Umbilical cord (tissue), 2 donors: ENCODE data around the gene BLMH. TPM values are rescaled to one million over a fixed set of nuclear protein-coding genes. Genes with fewer than 3 reads are reported as not detected.

ENCODE experiments used
- DNase-seq: peaks from one replicate; pipeline ENCODE4 v3.0.0-alpha.2; 2015; ENCODE audit warnings: low spot score
- total RNA-seq: library from RNA; depleted of rRNA; stranded (reverse); fragments of >200 nt; gene quantifications from one replicate; pipeline ENCODE4 v1.2.3, GENCODE V29; 2014; ENCODE audit warnings: low replicate concordance; ENCODE audit not compliant: insufficient read depth

BLMH gene, protein sequence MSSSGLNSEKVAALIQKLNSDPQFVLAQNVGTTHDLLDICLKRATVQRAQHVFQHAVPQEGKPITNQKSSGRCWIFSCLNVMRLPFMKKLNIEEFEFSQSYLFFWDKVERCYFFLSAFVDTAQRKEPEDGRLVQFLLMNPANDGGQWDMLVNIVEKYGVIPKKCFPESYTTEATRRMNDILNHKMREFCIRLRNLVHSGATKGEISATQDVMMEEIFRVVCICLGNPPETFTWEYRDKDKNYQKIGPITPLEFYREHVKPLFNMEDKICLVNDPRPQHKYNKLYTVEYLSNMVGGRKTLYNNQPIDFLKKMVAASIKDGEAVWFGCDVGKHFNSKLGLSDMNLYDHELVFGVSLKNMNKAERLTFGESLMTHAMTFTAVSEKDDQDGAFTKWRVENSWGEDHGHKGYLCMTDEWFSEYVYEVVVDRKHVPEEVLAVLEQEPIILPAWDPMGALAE
- 56.6 TPM for total RNA-seq

GRCh38 chr17:30291543-30292285 is at the start of gene BLMH:
TSS of gene BLMH (minus strand) at chr17:30291944. CDS start at chr17:30291819, 125 bp downstream.
- peak; percentile 91 for DNase-seq

DNA sequence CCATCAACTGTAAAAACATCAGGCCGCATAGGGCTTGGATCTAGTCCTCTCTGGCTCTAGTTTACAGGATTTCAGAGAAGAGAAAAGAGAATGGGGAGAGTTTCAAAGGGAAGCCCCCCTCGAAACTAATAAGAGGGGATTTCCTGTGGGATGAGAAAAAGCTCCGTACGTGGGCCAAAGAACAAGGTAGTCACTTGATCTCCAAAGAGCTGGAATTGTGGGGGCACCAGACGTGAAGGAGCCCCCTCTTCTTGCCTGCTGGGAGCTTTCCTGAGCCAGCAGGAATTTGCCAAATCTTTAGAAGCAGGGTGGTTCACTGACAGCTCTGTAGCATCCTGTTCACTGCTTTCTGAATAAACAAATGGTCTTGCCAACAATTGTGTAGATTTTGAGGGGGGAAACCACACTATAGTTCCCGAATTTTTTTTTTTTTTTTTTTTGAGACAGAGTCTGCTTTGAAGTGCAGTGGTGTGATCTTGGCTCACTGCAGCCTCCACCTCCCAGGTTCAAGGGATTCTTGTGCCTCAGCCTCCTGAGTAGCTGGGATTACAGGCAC is 49.1 kb upstream of the BLMH start:
- no peak for DNase-seq

DNA sequence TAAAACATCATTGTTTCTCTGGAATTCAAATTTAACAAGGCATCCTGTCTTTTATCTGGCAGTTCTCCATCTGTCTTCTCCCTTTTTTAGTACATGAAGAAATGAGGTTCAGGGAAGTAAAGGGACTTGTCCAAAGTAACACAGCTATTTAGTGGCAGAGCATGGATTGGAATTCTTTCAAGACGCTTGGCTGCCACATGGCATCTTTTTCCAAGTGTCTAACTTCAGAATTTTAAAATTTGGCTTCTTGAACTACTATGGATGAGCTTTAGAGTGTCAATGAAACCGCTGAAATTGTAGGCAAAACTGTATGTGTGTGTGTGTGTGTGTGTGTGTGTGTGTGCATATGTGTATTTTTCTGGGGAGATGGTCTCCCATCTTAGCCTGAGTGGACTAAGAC is 47.3 kb upstream of the BLMH start:
- no peak for DNase-seq

DNA sequence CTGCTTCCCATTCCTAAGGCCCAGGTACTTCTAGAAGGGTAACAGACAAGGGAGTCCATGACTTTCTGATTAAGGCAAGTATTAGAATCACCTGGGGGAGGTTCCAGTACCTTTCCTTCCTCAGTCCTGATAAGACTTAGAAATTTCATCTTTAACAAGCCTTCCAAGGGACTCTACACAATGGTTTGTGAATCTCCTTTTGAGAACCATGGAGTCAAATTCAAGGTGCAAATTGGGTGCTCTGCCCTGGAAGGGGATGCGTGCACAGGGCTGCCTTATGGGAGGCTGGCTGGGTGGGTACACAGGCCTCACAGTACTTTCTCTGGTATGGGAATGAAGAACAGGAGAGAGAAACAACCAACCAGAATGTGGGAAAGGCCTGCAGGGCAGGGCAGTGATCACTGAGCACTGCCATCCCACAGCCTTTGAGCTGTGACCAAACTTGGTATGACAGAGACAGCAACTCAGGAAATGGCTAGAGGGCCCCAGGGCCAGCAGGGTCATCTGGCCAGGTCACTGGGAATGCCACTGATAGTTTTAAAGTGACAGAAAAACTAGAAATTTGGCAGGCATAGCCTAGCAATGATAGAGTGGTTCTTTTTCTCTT is 45.8 kb upstream of the BLMH start:
- DNase-seq: no peak

GRCh38 chr17:30336369-30337171 is 44.8 kb upstream of the BLMH start:
- peak; percentile 23 for DNase-seq

DNA sequence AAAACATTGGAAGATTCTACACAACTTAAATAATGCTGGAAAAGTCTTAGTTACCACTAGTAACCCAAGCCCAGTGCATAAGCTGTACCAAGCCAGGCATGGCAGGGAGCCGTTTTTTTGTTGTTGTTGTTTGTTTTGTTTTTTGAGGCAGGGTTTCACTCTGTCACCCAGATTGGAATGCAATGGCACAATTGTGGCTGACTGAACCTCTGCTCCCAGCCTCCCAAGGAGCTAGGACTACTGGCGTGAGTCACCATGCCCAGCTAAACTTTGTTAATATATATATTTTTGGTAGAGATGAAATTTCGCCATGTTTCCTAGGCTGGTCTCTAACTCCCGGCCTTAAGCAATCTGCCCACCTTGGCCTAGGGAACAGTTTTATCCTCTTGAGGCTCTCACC is 42.7 kb upstream of the BLMH start:
- no peak for DNase-seq

GRCh38 chr17:30333503-30334360 is 42.0 kb upstream of the BLMH start, which contains the start of gene TMIGD1:
TSS of gene TMIGD1 (minus strand) at chr17:30334057. CDS start at chr17:30332133, 1,924 bp downstream.
- DNase-seq: no peak

- no peak for DNase-seq
Observed at GRCh38 chr17:30332057-30332542, 40.4 kb upstream of the BLMH start.

GRCh38 chr17:30326809-30327208 is 35.1 kb upstream of the BLMH start:
- no peak for DNase-seq

GRCh38 chr17:30324723-30325122 is 33.0 kb upstream of the BLMH start:
- DNase-seq: no peak

GRCh38 chr17:30323895-30324319 is 32.2 kb upstream of the BLMH start:
- DNase-seq: no peak

DNA sequence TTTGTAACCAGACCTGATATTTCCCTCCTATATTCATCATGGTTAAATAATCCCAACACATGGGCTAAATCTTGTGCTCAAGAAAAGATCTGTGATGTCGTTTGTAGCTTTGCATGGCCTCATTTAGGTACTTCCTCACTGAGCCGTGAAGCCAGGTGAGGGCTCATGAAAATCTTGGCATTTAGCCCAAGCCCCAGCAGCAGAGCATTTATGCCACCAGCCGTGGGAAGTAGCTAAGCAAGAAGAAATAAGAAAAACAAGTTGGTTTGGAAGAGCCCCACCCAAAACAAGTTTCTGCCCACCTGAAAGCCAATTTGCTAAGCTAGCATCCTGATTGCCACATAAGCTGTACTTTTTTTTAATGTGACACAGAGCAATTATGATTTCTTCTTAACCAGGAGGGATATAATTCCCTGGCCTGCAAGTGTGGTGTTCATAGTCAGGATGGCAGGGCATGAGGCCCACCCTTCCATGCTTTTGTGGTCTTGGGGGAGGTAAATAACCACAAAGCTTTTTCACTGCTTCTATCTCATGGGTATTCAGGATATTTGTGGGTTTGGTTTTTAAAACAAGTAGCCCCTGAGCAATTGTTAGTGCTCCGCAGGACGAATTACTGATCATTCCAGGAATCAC is 31.6 kb upstream of the BLMH start:
- DNase-seq: no peak

DNA sequence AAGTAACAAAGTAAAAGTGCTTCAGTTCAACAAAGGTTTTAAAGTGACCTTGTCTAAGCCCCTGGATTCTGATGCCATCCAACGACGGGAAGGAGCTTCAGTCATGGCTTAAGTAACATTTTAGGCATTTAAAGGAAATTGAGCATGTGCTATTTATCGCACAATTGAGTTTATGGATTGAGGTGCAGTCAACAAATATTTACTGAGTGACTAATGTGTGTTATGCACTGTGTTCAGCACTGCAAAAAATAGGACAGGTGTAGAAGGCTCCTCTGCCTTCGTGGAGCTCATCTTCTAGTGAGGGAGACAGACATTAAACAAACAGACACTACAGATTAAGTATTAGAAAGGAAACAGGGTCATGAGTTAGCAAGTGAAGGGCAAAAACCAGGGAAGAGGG is 29.6 kb upstream of the BLMH start:
- no peak for DNase-seq

- DNase-seq: no peak
Observed at GRCh38 chr17:30318155-30318554, 26.4 kb upstream of the BLMH start.

GRCh38 chr17:30316736-30317135 is 25.0 kb upstream of the BLMH start:
- DNase-seq: no peak

- peak; percentile 75 for DNase-seq
Observed at GRCh38 chr17:30315106-30315505, 23.4 kb upstream of the BLMH start.

DNA sequence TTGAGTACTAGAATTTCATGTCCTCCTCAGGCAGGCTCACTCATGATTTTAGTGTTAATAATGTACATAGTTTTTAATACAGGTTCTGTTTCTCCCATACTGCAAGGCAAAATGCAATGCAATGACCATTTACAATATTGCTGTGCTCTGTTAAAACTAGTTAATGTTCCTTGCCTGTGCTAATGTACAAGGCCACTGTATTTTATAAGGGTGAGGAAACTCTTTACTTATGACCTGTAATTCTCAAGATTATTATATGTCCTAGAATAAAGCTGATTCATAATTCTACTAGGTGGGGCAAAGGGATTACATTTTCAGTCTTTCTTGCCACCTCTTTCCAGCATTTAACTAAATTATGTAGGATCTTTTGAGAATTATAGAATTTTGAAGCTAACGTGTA is 22.7 kb upstream of the BLMH start:
- no peak for DNase-seq

- no peak for DNase-seq
Observed at GRCh38 chr17:30312226-30312625, 20.5 kb upstream of the BLMH start.

GRCh38 chr17:30310562-30310961 is 18.8 kb upstream of the BLMH start:
- no peak for DNase-seq
